HepG2 (cell line): ENCODE measurements around the gene GPR158. TPM values are rescaled to one million over a fixed set of nuclear protein-coding genes. Genes with fewer than 3 reads are reported as not detected.

Experiments
- ATAC-seq: fragments of 200-7000 bp; cut with Tn5 transposase; 3 replicates; pipeline ENCODE4 v1.9.1; 2020; ENCODE audit warnings: mild to moderate bottlenecking, moderate library complexity
- BruUV-seq: library from RNA; stranded (reverse); fragments of 400-500 nt; replicated peaks from 2 replicates; lab custom pipeline; 2021; lab: Mats Ljungman, UMichigan
- CTCF ChIA-PET: fragments of 300-600 bp; formaldehyde crosslinking; extraction: SDS; loops from one replicate; lab custom pipeline; 2021; ENCODE audit warnings: low total read pairs, inconsistent platforms, low intra/inter-chr PET ratio; lab: Yijun Ruan, JAX
- POLR2A ChIA-PET: fragments of 350-600 bp; sonication (Branson Sonifier 250); formaldehyde crosslinking; loops from one replicate; lab custom pipeline; 2020; ENCODE audit warnings: antibody characterized with exemption, inconsistent platforms; lab: Yijun Ruan, JAX
- DNase-seq: peaks from one replicate; pipeline ENCODE4 v3.0.0-alpha.2; 2015; ENCODE audit warnings: low spot score
- FAIRE-seq: peaks from 3 replicates; lab custom pipeline; 2011; peaks lifted over from hg19 to GRCh38; lab: Jason Lieb, UNC
- H2AFZ ChIP-seq: one replicate; pipeline ENCODE4 v1.6.1; 2011; ENCODE audit warnings: low read length, inconsistent platforms
- H3K27ac ChIP-seq: fragments of 300-600 bp; 3 replicates; pipeline ENCODE4 v1.8.0; 2011; ENCODE audit warnings: mixed run types, mild to moderate bottlenecking, mixed read lengths, low read length, inconsistent platforms; ENCODE audit not compliant: insufficient read depth; ENCODE audit errors: extremely low read length
- H3K27me3 ChIP-seq, 2 experiments: fragments of 200-600 bp in 1 of 2; 2 replicates in 1 of 2; 3 replicates in 1 of 2; pipeline versions ENCODE4 v1.6.0 to v1.8.0; 2011; ENCODE audit warnings: low read length in 2 of 2, mild to moderate bottlenecking in 2 of 2, moderate library complexity in 2 of 2, inconsistent platforms in 1 of 2; ENCODE audit not compliant: insufficient read depth in 2 of 2, control insufficient read depth in 1 of 2
- H3K36me3 ChIP-seq, 2 experiments: fragments of 200-600 bp in 1 of 2; replicated peaks in 1 of 2; 2 replicates in 1 of 2; 3 replicates in 1 of 2; pipeline versions ENCODE4 v1.5.1 to v1.8.0; 2011; ENCODE audit warnings: low read length in 2 of 2, inconsistent platforms in 1 of 2; ENCODE audit not compliant: insufficient read depth in 2 of 2, control insufficient read depth in 1 of 2
- H3K4me1 ChIP-seq: 2 replicates; pipeline ENCODE4 v1.5.1; 2012; ENCODE audit warnings: low read length, inconsistent platforms; ENCODE audit not compliant: insufficient read depth
- H3K4me2 ChIP-seq: 2 replicates; pipeline ENCODE4 v1.6.0; 2011; ENCODE audit warnings: low read depth, low read length, inconsistent platforms
- H3K4me3 ChIP-seq, 3 experiments: fragments of 200-600 bp in 1 of 3; sonication (generic), shearing (Covaris generic) in 1 of 3; replicated peaks in 1 of 3; 2 replicates each; pipeline ENCODE4 v1.5.1; 2011 to 2016; ENCODE audit warnings: low read length in 3 of 3, inconsistent platforms in 2 of 3, low read depth in 2 of 3, mild to moderate bottlenecking in 2 of 3, control low read depth in 1 of 3, mixed read lengths in 1 of 3; ENCODE audit not compliant: insufficient read depth in 1 of 3
- H3K79me2 ChIP-seq: one replicate; pipeline ENCODE4 v1.6.1; 2011; ENCODE audit warnings: low read length, inconsistent platforms; ENCODE audit not compliant: insufficient read depth
- H3K9ac ChIP-seq: 2 replicates; pipeline ENCODE4 v1.6.0; 2011; ENCODE audit warnings: mild to moderate bottlenecking, low read depth, low read length, inconsistent platforms; ENCODE audit not compliant: insufficient read depth
- H3K9me3 ChIP-seq: 2 replicates; pipeline ENCODE4 v1.5.1; 2012; ENCODE audit warnings: mild to moderate bottlenecking, low read length
- H4K20me1 ChIP-seq: 2 replicates; pipeline ENCODE4 v1.6.0; 2011; ENCODE audit warnings: inconsistent platforms, mild to moderate bottlenecking, low read length, moderate library complexity; ENCODE audit not compliant: insufficient read depth
- AHR ChIP-seq: IDR thresholded peaks from 2 replicates; pipeline ENCODE4 v1.6.1; 2018; ENCODE audit warnings: missing genetic modification reagents, missing compliant biosample characterization
- CHCHD3 ChIP-seq: sonication (generic); formaldehyde crosslinking; IDR thresholded peaks from 2 replicates; pipeline ENCODE4 v1.8.0; 2022; ENCODE audit warnings: mild to moderate bottlenecking, missing genetic modification reagents, moderate library complexity
- EEA1 ChIP-seq: sonication (generic); formaldehyde crosslinking; IDR thresholded peaks from 2 replicates; pipeline ENCODE4 v1.5.1; 2020; ENCODE audit warnings: mild to moderate bottlenecking, missing genetic modification reagents, borderline replicate concordance
- HMG20B ChIP-seq: conservative IDR thresholded peaks from 2 replicates; pipeline ENCODE4 v1.6.1; 2016; ENCODE audit warnings: missing genetic modification reagents, missing compliant biosample characterization
- HNF4G ChIP-seq, 2 experiments: sonication (generic) in 1 of 2; formaldehyde crosslinking in 1 of 2; IDR thresholded peaks; 2 replicates each; pipeline versions ENCODE4 v1.4.0 to v1.6.1; 2011 to 2020; ENCODE audit warnings: borderline replicate concordance in 2 of 2, low read depth in 2 of 2, mild to moderate bottlenecking in 2 of 2, low read length in 1 of 2, missing genetic modification reagents in 1 of 2, moderate library complexity in 1 of 2
- HNRNPK ChIP-seq: fragments of 200-400 bp; formaldehyde crosslinking; IDR thresholded peaks from 2 replicates; pipeline ENCODE4 v1.6.1; 2018; ENCODE audit warnings: low read length, low read depth, moderate library complexity, mild to moderate bottlenecking; ENCODE audit not compliant: poor library complexity, severe bottlenecking
- MLLT10 ChIP-seq: sonication (generic); formaldehyde crosslinking; IDR thresholded peaks from 2 replicates; pipeline ENCODE4 v1.4.0; 2020; ENCODE audit warnings: missing genetic modification reagents
- NCOA1 ChIP-seq: sonication (generic); formaldehyde crosslinking; IDR thresholded peaks from 2 replicates; pipeline ENCODE4 v1.9.0; 2021; ENCODE audit warnings: missing genetic modification reagents
- RCOR2 ChIP-seq: IDR thresholded peaks from 2 replicates; pipeline ENCODE4 v1.6.1; 2016; ENCODE audit warnings: missing biosample characterization, missing genetic modification reagents
- RXRB ChIP-seq: IDR thresholded peaks from 2 replicates; pipeline ENCODE4 v1.6.1; 2016; ENCODE audit warnings: borderline replicate concordance, missing genetic modification reagents, missing compliant biosample characterization
- ZKSCAN5 ChIP-seq: sonication (generic); formaldehyde crosslinking; IDR thresholded peaks from 2 replicates; pipeline ENCODE4 v1.5.1; 2020; ENCODE audit warnings: mild to moderate bottlenecking, missing genetic modification reagents
- ZNF232 ChIP-seq: sonication (generic); formaldehyde crosslinking; IDR thresholded peaks from 2 replicates; pipeline ENCODE4 v1.4.0; 2020; ENCODE audit warnings: missing genetic modification reagents, borderline replicate concordance
- ZNF501 ChIP-seq: sonication (generic); formaldehyde crosslinking; IDR thresholded peaks from 2 replicates; pipeline ENCODE4 v1.5.1; 2020; ENCODE audit warnings: mild to moderate bottlenecking, moderate library complexity, missing genetic modification reagents
- ZNF75D ChIP-seq: sonication (generic); formaldehyde crosslinking; IDR thresholded peaks from 2 replicates; pipeline ENCODE4 v1.8.1; 2023; ENCODE audit warnings: missing genetic modification reagents, mild to moderate bottlenecking, borderline replicate concordance
- ZSCAN30 ChIP-seq: sonication (generic); formaldehyde crosslinking; IDR thresholded peaks from 2 replicates; pipeline ENCODE4 v1.5.0; 2020; ENCODE audit warnings: mild to moderate bottlenecking, missing genetic modification reagents
- WGBS: methylation state at CpG from one replicate; pipeline ENCODE4 v1.1.6; 2017; ENCODE audit warnings: low lambda C conversion rate; 5-methylcytosine and 5-hydroxymethylcytosine counted together
- in situ Hi-C: cut with HindIII; loops from 2 replicates; pipeline ENCODE4 v1.10.0; 2017; ENCODE audit warnings: low pct_unique_long_range_greater_than_20kb; ENCODE audit not compliant: extremely low pct_ligation_motif_present
- intact Hi-C: fragments of 100-400 bp; cut with micrococcal nuclease; formaldehyde crosslinking; loops from one replicate; pipeline ENCODE4 v1.10.0; 2022; ENCODE audit not compliant: unreplicated experiment
- polyA plus RNA-seq, 8 experiments: library from polyadenylated mRNA; depleted of rRNA in 3 of 8; stranded (reverse) in 7 of 8; unstranded in 1 of 8; fragments of >200 nt; fragmentation: Illumina TruSeq in 4 of 8; extraction: Trizol in 4 of 8; gene quantifications; 2 replicates each; pipeline versions ENCODE4 v1.2.1 to v1.2.3, GENCODE V29; 2011 to 2016; ENCODE audit warnings: low read depth in 4 of 8, missing spikeins in 1 of 8, mixed read lengths in 1 of 8; ENCODE audit not compliant: insufficient read depth in 1 of 8
- total RNA-seq, 5 experiments: library from RNA; depleted of rRNA; stranded (reverse); fragments of >200 nt; fragmentation: Illumina TruSeq; extraction: Trizol; gene quantifications; 2 replicates each; pipeline ENCODE4 v1.2.3, GENCODE V29; 2016; ENCODE audit warnings: low read depth in 1 of 5
- TF ChIP-seq, protein P1 (sequence below): sonication (generic); formaldehyde crosslinking; conservative IDR thresholded peaks from 2 replicates; pipeline ENCODE4 v1.4.0; 2020; ENCODE audit warnings: missing genetic modification reagents
- TF ChIP-seq, protein P2 (sequence below): sonication (generic); formaldehyde crosslinking; IDR thresholded peaks from 2 replicates; pipeline ENCODE4 v1.8.1; 2023; ENCODE audit warnings: missing genetic modification reagents, mild to moderate bottlenecking, borderline replicate concordance
- TF ChIP-seq, protein P3 (sequence below): sonication (generic); formaldehyde crosslinking; IDR thresholded peaks from 2 replicates; pipeline ENCODE4 v1.9.0; 2022; ENCODE audit warnings: low read depth, missing genetic modification reagents

Gene GPR158
- total and polyA plus RNA-seq, 2 of the 13 experiments (the other 11 are each of a cell fraction or from before 2014, with no cell fraction given): not detected

DNA sequence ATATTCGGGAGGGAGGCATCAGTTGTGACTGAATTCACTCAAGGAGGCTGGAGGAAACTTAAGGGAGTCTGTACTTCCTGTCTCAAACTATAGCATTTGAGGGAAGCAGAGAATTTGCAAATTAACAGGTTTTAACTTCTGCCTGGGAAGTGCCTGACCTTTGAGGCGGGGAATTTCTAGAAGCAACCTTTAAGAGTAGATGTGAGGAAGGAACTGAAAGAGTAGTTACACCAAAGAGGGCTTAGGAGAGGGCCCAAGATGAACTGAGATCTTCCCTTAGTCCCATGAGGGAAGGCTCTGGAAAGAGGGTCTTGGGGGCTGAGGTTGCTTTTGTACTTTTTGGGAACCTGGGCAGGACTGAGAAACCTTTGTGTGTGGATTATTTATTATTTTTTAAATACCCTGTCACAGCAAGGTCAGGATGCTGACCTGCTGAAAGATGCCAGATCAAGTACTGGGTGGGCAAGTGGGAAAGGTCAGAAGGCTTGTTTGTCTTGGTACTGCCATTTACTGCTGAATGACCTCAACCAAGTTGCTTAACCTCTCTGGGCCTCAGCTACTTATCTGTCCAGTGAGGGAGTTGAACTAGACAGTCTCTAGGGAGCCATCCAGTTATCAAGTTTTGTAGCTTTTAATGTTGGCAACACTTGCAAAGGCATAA, 2.4 kb downstream of the GPR158 start:
- TF ChIP-seq, protein P1, sequence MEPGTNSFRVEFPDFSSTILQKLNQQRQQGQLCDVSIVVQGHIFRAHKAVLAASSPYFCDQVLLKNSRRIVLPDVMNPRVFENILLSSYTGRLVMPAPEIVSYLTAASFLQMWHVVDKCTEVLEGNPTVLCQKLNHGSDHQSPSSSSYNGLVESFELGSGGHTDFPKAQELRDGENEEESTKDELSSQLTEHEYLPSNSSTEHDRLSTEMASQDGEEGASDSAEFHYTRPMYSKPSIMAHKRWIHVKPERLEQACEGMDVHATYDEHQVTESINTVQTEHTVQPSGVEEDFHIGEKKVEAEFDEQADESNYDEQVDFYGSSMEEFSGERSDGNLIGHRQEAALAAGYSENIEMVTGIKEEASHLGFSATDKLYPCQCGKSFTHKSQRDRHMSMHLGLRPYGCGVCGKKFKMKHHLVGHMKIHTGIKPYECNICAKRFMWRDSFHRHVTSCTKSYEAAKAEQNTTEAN: no peak
- TF ChIP-seq RCOR2 (CRISPR knock-in tag) (no peak), ZNF75D (no peak), MLLT10 (CRISPR knock-in tag) (no peak), ZNF232 (CRISPR knock-in tag) (no peak), AHR (no peak), ZKSCAN5 (CRISPR knock-in tag) (no peak), CHCHD3 (CRISPR knock-in tag) (no peak), ZNF501 (CRISPR knock-in tag) (no peak), NCOA1 (CRISPR knock-in tag) (no peak), RXRB (CRISPR knock-in tag) (no peak), HNRNPK (no peak), ZSCAN30 (no peak), EEA1 (CRISPR knock-in tag) (no peak), HNF4G (IDR thresholded peaks at IDR 0.05; ENCODE audit: borderline replicate concordance, low read depth, low read length) (no peak), HNF4G (CRISPR knock-in tag; IDR thresholded peaks at IDR 0.05; ENCODE audit: borderline replicate concordance, low read depth) (no peak), HMG20B (CRISPR knock-in tag) (no peak)
- TF ChIP-seq, protein P2, sequence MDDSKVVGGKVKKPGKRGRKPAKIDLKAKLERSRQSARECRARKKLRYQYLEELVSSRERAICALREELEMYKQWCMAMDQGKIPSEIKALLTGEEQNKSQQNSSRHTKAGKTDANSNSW (CRISPR knock-in tag): no peak
- TF ChIP-seq, protein P3, sequence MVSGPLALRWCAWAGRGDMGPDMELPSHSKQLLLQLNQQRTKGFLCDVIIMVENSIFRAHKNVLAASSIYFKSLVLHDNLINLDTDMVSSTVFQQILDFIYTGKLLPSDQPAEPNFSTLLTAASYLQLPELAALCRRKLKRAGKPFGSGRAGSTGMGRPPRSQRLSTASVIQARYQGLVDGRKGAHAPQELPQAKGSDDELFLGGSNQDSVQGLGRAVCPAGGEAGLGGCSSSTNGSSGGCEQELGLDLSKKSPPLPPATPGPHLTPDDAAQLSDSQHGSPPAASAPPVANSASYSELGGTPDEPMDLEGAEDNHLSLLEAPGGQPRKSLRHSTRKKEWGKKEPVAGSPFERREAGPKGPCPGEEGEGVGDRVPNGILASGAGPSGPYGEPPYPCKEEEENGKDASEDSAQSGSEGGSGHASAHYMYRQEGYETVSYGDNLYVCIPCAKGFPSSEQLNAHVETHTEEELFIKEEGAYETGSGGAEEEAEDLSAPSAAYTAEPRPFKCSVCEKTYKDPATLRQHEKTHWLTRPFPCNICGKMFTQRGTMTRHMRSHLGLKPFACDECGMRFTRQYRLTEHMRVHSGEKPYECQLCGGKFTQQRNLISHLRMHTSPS (CRISPR knock-in tag): no peak
- no peaks in the 10 kb centered on the region for H3K9me3 ChIP-seq
- ATAC-seq (no peak), DNase-seq (no peak), FAIRE-seq (no peak)
- no peaks in the 10 kb centered on the region for H3K4me1 ChIP-seq
- H3K36me3 ChIP-seq: no peaks in the 10 kb centered on the region
- intact Hi-C loops (no loop called here), in situ Hi-C loops (no loop called here)
- H3K27me3 ChIP-seq: no peaks in the 10 kb centered on the region
- BruUV-seq: no TSS peak
- H3K4me3 ChIP-seq: no peak overlapping the region
- ChIA-PET POLR2A (no interaction called here), CTCF (no interaction called here)
- H2AFZ ChIP-seq: no peak overlapping the region
- H3K4me2 ChIP-seq: no peak overlapping the region
- 13% methylated on average over 2 of the region's 2 CpGs for WGBS
- H3K79me2 ChIP-seq: no peaks in the 10 kb centered on the region
- H4K20me1 ChIP-seq: no peaks in the 10 kb centered on the region
- no peak overlapping the region for H3K9ac ChIP-seq
- no peak overlapping the region for H3K27ac ChIP-seq
